ENCODE data around the gene IQGAP2. TPM values are rescaled to one million over a fixed set of nuclear protein-coding genes. Genes with fewer than 3 reads are reported as not detected.
A peak's percentile ranks its signal among the peaks of the same experiment; 100 is the strongest.

The IQGAP2 gene
- total RNA-seq, 1 donor, result 86.2 TPM

GRCh38 chr5:76625087-76625815 is 222.2 kb downstream of the IQGAP2 start:
- DNase-seq (ENCODE audit: low read depth in 2 of 3, low spot score in 2 of 3), result peak in 2 of 3 donors; percentile 26 to 47

GRCh38 chr5:76626738-76627137 is 223.7 kb downstream of the IQGAP2 start:
- peak in 2 of 3 donors; percentile 57 to 83 for DNase-seq (ENCODE audit: low read depth in 2 of 3, low spot score in 2 of 3)

GRCh38 chr5:76634661-76635060 is 231.6 kb downstream of the IQGAP2 start:
- DNase-seq (ENCODE audit: low read depth in 2 of 3, low spot score in 2 of 3), result no peak

- DNase-seq (ENCODE audit: low read depth in 2 of 3, low spot score in 2 of 3), result no peak
These were observed 234.4 kb downstream of the IQGAP2 start for GRCh38 chr5:76637490-76637889.

- DNase-seq (ENCODE audit: low read depth in 2 of 3, low spot score in 2 of 3), result peak in 1 of 3 donors; percentile 15
These were observed 235.4 kb downstream of the IQGAP2 start for GRCh38 chr5:76638479-76638878.

GRCh38 chr5:76641514-76642120 is 238.5 kb downstream of the IQGAP2 start:
- peak; percentile 18 to 90 (median 73) for DNase-seq (ENCODE audit: low read depth in 2 of 3, low spot score in 2 of 3)

- DNase-seq (ENCODE audit: low read depth in 2 of 3, low spot score in 2 of 3), result no peak
These were observed 239.4 kb downstream of the IQGAP2 start for GRCh38 chr5:76642390-76643040.

GRCh38 chr5:76643371-76643770 is 240.3 kb downstream of the IQGAP2 start:
- DNase-seq (ENCODE audit: low read depth in 2 of 3, low spot score in 2 of 3), result no peak

- DNase-seq (ENCODE audit: low read depth in 2 of 3, low spot score in 2 of 3), result no peak
These were observed 246.1 kb downstream of the IQGAP2 start for GRCh38 chr5:76649140-76649539.

GRCh38 chr5:76652809-76653414 is 249.8 kb downstream of the IQGAP2 start:
- DNase-seq (ENCODE audit: low read depth in 2 of 3, low spot score in 2 of 3), result no peak

GRCh38 chr5:76657091-76657490 is 254.0 kb downstream of the IQGAP2 start:
- no peak for DNase-seq (ENCODE audit: low read depth in 2 of 3, low spot score in 2 of 3)

- DNase-seq (ENCODE audit: low read depth in 2 of 3, low spot score in 2 of 3), result no peak
These were observed 254.7 kb downstream of the IQGAP2 start for GRCh38 chr5:76657683-76658311.

- no peak for DNase-seq (ENCODE audit: low read depth in 2 of 3, low spot score in 2 of 3)
These were observed 257.3 kb downstream of the IQGAP2 start for GRCh38 chr5:76660360-76660759.

GRCh38 chr5:76662521-76662920 is 259.4 kb downstream of the IQGAP2 start:
- no peak for DNase-seq (ENCODE audit: low read depth in 2 of 3, low spot score in 2 of 3)

GRCh38 chr5:76663573-76663972 is 260.5 kb downstream of the IQGAP2 start:
- DNase-seq (ENCODE audit: low read depth in 2 of 3, low spot score in 2 of 3), result no peak

- DNase-seq (ENCODE audit: low read depth in 2 of 3, low spot score in 2 of 3), result peak in 1 of 3 donors; percentile 40
These were observed 261.0 kb downstream of the IQGAP2 start for GRCh38 chr5:76664079-76664478.

- DNase-seq (ENCODE audit: low read depth in 2 of 3, low spot score in 2 of 3), result no peak
These were observed 264.4 kb downstream of the IQGAP2 start for GRCh38 chr5:76667495-76667894.

- no peak for DNase-seq (ENCODE audit: low read depth in 2 of 3, low spot score in 2 of 3)
These were observed 266.2 kb downstream of the IQGAP2 start for GRCh38 chr5:76669245-76669644.

GRCh38 chr5:76670508-76670907 is 267.4 kb downstream of the IQGAP2 start:
- DNase-seq (ENCODE audit: low read depth in 2 of 3, low spot score in 2 of 3), result peak in 1 of 3 donors; percentile 34

GRCh38 chr5:76672242-76672641 is 269.2 kb downstream of the IQGAP2 start:
- no peak for DNase-seq (ENCODE audit: low read depth in 2 of 3, low spot score in 2 of 3)

GRCh38 chr5:76673125-76673524 is 270.0 kb downstream of the IQGAP2 start:
- DNase-seq (ENCODE audit: low read depth in 2 of 3, low spot score in 2 of 3), result no peak
